ENCODE results near the gene EMSY. TPM values are rescaled to one million over a fixed set of nuclear protein-coding genes. Genes with fewer than 3 reads are reported as not detected.

The EMSY gene
- total and polyA plus RNA-seq, 2 donors (not counting 3 experiments of a cell fraction or from before 2014, with no cell fraction given): 18.3 to 25.7 TPM

DNA sequence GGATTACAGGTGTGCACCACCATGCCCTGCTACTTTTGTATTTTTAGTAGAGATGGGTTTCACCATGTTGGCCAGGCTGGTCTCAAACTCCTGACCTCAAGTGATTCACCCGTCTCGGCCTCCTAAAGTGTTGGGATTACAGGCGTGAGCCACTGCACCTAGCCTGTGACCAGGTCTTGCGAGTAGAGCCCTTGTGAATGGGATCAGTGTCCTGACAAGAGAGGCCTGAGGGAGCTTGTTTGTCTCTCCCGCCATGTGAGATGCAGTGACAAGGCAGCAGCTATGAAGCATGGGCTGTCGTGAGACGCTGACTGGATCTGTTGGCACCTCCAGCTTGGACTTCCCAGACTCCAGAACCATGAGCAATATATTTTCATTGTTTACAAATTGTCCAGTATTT lies 156.5 kb downstream of the EMSY start:
- no peak overlapping the region for H3K9ac ChIP-seq (replicated peaks; ENCODE audit: extremely low read depth, insufficient read depth, low read length)
- ChIA-PET CTCF (interaction anchor here (0.7 kb wide), 1 partner anchor 69 kb away, joined by 3 read pairs; the partner anchor contains the start of gene LRRC32), POLR2A (no interaction called here)
- H3K27ac ChIP-seq (ENCODE audit: insufficient read depth, low read depth, low read length): no peak overlapping the region
- no peak for DNase-seq (ENCODE audit: low read depth, low spot score)
- intact Hi-C loops (cut with micrococcal nuclease): no loop called here
- TF ChIP-seq MYC (IDR thresholded peaks at IDR 0.05; ENCODE audit: low read depth, low read length) (no peak), GATA2 (IDR thresholded peaks at IDR 0.05; ENCODE audit: insufficient read depth, insufficient read length, low read depth, low read length) (no peak), EZH2 (IDR thresholded peaks at IDR 0.05; ENCODE audit: borderline replicate concordance, low read depth, low read length, severe bottlenecking) (no peak), CTCF (IDR thresholded peaks at IDR 0.05; ENCODE audit: extremely low read depth in 1 of 2, insufficient read depth in 1 of 2, low read depth in 1 of 2, low read length in 2 of 2) (no peak), POLR2AphosphoS5 (IDR thresholded peaks at IDR 0.05; ENCODE audit: insufficient read depth, low read depth, low read length) (no peak), FOS (IDR thresholded peaks at IDR 0.05; ENCODE audit: borderline replicate concordance, insufficient read depth, low read length) (no peak), POLR2A (IDR thresholded peaks at IDR 0.05; ENCODE audit: low read depth, low read length) (no peak), JUN (IDR thresholded peaks at IDR 0.05; ENCODE audit: borderline replicate concordance, insufficient read depth, insufficient read length, low read depth) (no peak)
- TF ChIP-seq, protein P1, sequence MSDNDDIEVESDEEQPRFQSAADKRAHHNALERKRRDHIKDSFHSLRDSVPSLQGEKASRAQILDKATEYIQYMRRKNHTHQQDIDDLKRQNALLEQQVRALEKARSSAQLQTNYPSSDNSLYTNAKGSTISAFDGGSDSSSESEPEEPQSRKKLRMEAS (IDR thresholded peaks at IDR 0.05; ENCODE audit: insufficient read depth, insufficient read length): no peak
- no peaks in the 10 kb centered on the region for H3K9me3 ChIP-seq (replicated peaks; ENCODE audit: control insufficient read depth, insufficient read depth, low read length)
- BruUV-seq (replicated peaks): no TSS peak
- H3K4me3 ChIP-seq (replicated peaks in 1 of 3; ENCODE audit: insufficient read depth in 1 of 3, low read depth in 1 of 3, low read length in 3 of 3): no peak overlapping the region
- FAIRE-seq: no peak
- H3K79me2 ChIP-seq (ENCODE audit: control insufficient read depth, insufficient read depth, low read length): no peaks in the 10 kb centered on the region
- H2AFZ ChIP-seq (ENCODE audit: low read depth, low read length): no peak overlapping the region
- peaks cover 9% of the 10 kb centered on the region for H3K4me1 ChIP-seq (ENCODE audit: control insufficient read depth, extremely low read depth, insufficient read depth, low read length)
- no peaks in the 10 kb centered on the region for H3K9me1 ChIP-seq (replicated peaks; ENCODE audit: control insufficient read depth, extremely low read depth, insufficient read depth, low read length)
- no peaks in the 10 kb centered on the region for H3K27me3 ChIP-seq (ENCODE audit: control insufficient read depth in 2 of 2, insufficient read depth in 2 of 2, low read length in 2 of 2)
- no peaks in the 10 kb centered on the region for H3K36me3 ChIP-seq (ENCODE audit: control insufficient read depth in 2 of 2, extremely low read depth in 1 of 2, insufficient read depth in 2 of 2, low read length in 2 of 2)
- dilution Hi-C loops (cut with MboI; ENCODE audit: extremely low pct_ligation_motif_present, low sequenced_read_pairs): no loop called here
- H4K20me1 ChIP-seq (replicated peaks; ENCODE audit: control insufficient read depth, extremely low read depth, insufficient read depth, low read length): no peaks in the 10 kb centered on the region
- no peak overlapping the region for H3K4me2 ChIP-seq (ENCODE audit: insufficient read depth, low read length)

Measured in endothelial cell of umbilical vein (primary cell).